IMR-90 (cell line): ENCODE data around the gene ZFYVE26. TPM values are rescaled to one million over a fixed set of nuclear protein-coding genes. Genes with fewer than 3 reads are reported as not detected.

Experiments used
- ATAC-seq: fragments of 200-7000 bp; cut with Tn5 transposase; 2 replicates; pipeline ENCODE4 v1.9.1; 2020; ENCODE audit warnings: low read depth, mild to moderate bottlenecking, moderate library complexity
- BruUV-seq: library from RNA; stranded (reverse); fragments of 400-500 nt; replicated peaks from 2 replicates; lab custom pipeline; 2021; lab: Mats Ljungman, UMichigan
- CTCF ChIA-PET: fragments of 300-600 bp; formaldehyde crosslinking; extraction: SDS; loops from one replicate; lab custom pipeline; 2021; ENCODE audit warnings: antibody characterized with exemption; lab: Yijun Ruan, JAX
- POLR2A ChIA-PET: fragments of 300-600 bp; sonication (Branson Sonifier 250); formaldehyde crosslinking; loops from one replicate; lab custom pipeline; 2022; ENCODE audit warnings: antibody characterized with exemption; ENCODE audit not compliant: unreplicated experiment; lab: Charles Lee
- DNase-seq: peaks from one replicate; pipeline ENCODE4 v3.0.0; 2013
- H2AFZ ChIP-seq: replicated peaks from 2 replicates; pipeline ENCODE3; 2013; ENCODE audit warnings: low read length, mild to moderate bottlenecking; ENCODE audit not compliant: poor library complexity
- H2AK5ac ChIP-seq: 2 replicates; pipeline ENCODE4 v1.6.1; 2013; ENCODE audit warnings: low read depth, low read length, inconsistent platforms
- H2AK9ac ChIP-seq: replicated peaks from 2 replicates; pipeline ENCODE3; 2013; ENCODE audit warnings: mild to moderate bottlenecking, low read depth, low read length, moderate library complexity; ENCODE audit not compliant: poor library complexity
- H2BK120ac ChIP-seq: 2 replicates; pipeline ENCODE4 v1.6.1; 2013; ENCODE audit warnings: low read depth, low read length, inconsistent platforms
- H2BK15ac ChIP-seq: 3 replicates; pipeline ENCODE4 v1.6.1; 2013; ENCODE audit warnings: low read depth, low read length, inconsistent platforms
- H2BK20ac ChIP-seq: 2 replicates; pipeline ENCODE4 v1.6.1; 2013; ENCODE audit warnings: low read depth, mild to moderate bottlenecking, inconsistent platforms, low read length, moderate library complexity
- H2BK5ac ChIP-seq: 2 replicates; pipeline ENCODE4 v1.6.1; 2013; ENCODE audit warnings: mild to moderate bottlenecking, low read depth, low read length, inconsistent platforms; ENCODE audit not compliant: poor library complexity, severe bottlenecking
- H3K14ac ChIP-seq: replicated peaks from 2 replicates; pipeline ENCODE4 v1.6.1; 2013; ENCODE audit warnings: low read depth, low read length, inconsistent platforms
- H3K18ac ChIP-seq: 2 replicates; pipeline ENCODE4 v1.6.1; 2013; ENCODE audit warnings: low read depth, low read length, control low read depth
- H3K23ac ChIP-seq: 2 replicates; pipeline ENCODE4 v1.6.1; 2013; ENCODE audit warnings: low read depth, low read length, inconsistent platforms
- H3K27ac ChIP-seq: 2 replicates; pipeline ENCODE4 v1.5.1; 2013; ENCODE audit warnings: mild to moderate bottlenecking, control low read depth, low read length; ENCODE audit not compliant: insufficient read depth
- H3K27me3 ChIP-seq: 2 replicates; pipeline ENCODE4 v1.6.1; 2013; ENCODE audit warnings: low read length; ENCODE audit not compliant: control insufficient read depth, insufficient read depth
- H3K36me3 ChIP-seq: 2 replicates; pipeline ENCODE4 v1.6.1; 2013; ENCODE audit warnings: low read length, mixed read lengths; ENCODE audit not compliant: control insufficient read depth, insufficient read depth
- H3K4ac ChIP-seq: 2 replicates; pipeline ENCODE4 v1.6.1; 2013; ENCODE audit warnings: low read depth, low read length, inconsistent platforms
- H3K4me1 ChIP-seq: 2 replicates; pipeline ENCODE4 v1.6.1; 2013; ENCODE audit warnings: low read length, mixed read lengths; ENCODE audit not compliant: control insufficient read depth, insufficient read depth
- H3K4me2 ChIP-seq: 2 replicates; pipeline ENCODE4 v1.6.1; 2013; ENCODE audit warnings: low read depth, mild to moderate bottlenecking, control low read depth, low read length, moderate library complexity
- H3K4me3 ChIP-seq: 2 replicates; pipeline ENCODE4 v1.5.1; 2013; ENCODE audit warnings: low read depth, mild to moderate bottlenecking, control low read depth, low read length, moderate library complexity; ENCODE audit not compliant: insufficient read depth
- H3K56ac ChIP-seq: 2 replicates; pipeline ENCODE4 v1.6.1; 2013; ENCODE audit warnings: low read length, inconsistent platforms; ENCODE audit not compliant: insufficient read depth; ENCODE audit errors: extremely low read depth
- H3K79me1 ChIP-seq, 2 experiments: 2 replicates each; pipeline ENCODE4 v1.6.1; 2013; ENCODE audit warnings: low read length in 2 of 2, inconsistent platforms in 1 of 2, low read depth in 1 of 2
- H3K9ac ChIP-seq: 2 replicates; pipeline ENCODE4 v1.6.1; 2013; ENCODE audit warnings: low read depth, low read length, control low read depth
- H3K9me1 ChIP-seq: 2 replicates; pipeline ENCODE4 v1.6.1; 2013; ENCODE audit warnings: low read length, inconsistent platforms; ENCODE audit not compliant: insufficient read depth
- H3K9me3 ChIP-seq: 2 replicates; pipeline ENCODE4 v1.6.1; 2013; ENCODE audit warnings: low read length; ENCODE audit not compliant: control insufficient read depth, insufficient read depth
- H4K20me1 ChIP-seq: 2 replicates; pipeline ENCODE4 v1.6.1; 2013; ENCODE audit warnings: low read length, inconsistent platforms; ENCODE audit not compliant: insufficient read depth
- H4K5ac ChIP-seq: 2 replicates; pipeline ENCODE4 v1.6.1; 2013; ENCODE audit warnings: mild to moderate bottlenecking, low read depth, low read length, control low read depth
- H4K8ac ChIP-seq, 2 experiments: 2 replicates each; pipeline ENCODE4 v1.6.1; 2013; ENCODE audit warnings: low read depth in 2 of 2, low read length in 2 of 2, control low read depth in 1 of 2, inconsistent platforms in 1 of 2
- H4K91ac ChIP-seq: 2 replicates; pipeline ENCODE4 v1.6.1; 2013; ENCODE audit warnings: low read depth, low read length, inconsistent platforms; ENCODE audit not compliant: insufficient read depth
- BHLHE40 ChIP-seq: fragments of 150-350 bp; IDR thresholded peaks from 2 replicates; pipeline ENCODE4 v1.6.1; 2016; ENCODE audit warnings: mild to moderate bottlenecking, low read depth, low read length
- CEBPB ChIP-seq: IDR thresholded peaks from 2 replicates; pipeline ENCODE4 v1.6.1; 2012; ENCODE audit warnings: low read depth, low read length, improper control_type of control experiment
- CHD1 ChIP-seq: IDR thresholded peaks from 2 replicates; pipeline ENCODE4 v1.6.1; 2012; ENCODE audit warnings: low read depth, low read length, improper control_type of control experiment
- FOS ChIP-seq: fragments of 150-350 bp; IDR thresholded peaks from 2 replicates; pipeline ENCODE4 v1.6.1; 2016; ENCODE audit warnings: low read depth, low read length
- MAFK ChIP-seq: IDR thresholded peaks from 2 replicates; pipeline ENCODE4 v1.6.1; 2012; ENCODE audit warnings: low read depth, low read length, improper control_type of control experiment
- MAZ ChIP-seq: IDR thresholded peaks from 2 replicates; pipeline ENCODE4 v1.6.1; 2012; ENCODE audit warnings: low read depth, mild to moderate bottlenecking, low read length, improper control_type of control experiment, moderate library complexity, borderline replicate concordance
- RCOR1 ChIP-seq: IDR thresholded peaks from 2 replicates; pipeline ENCODE4 v1.6.1; 2012; ENCODE audit warnings: mild to moderate bottlenecking, low read length, improper control_type of control experiment; ENCODE audit not compliant: insufficient replicate concordance
- RFX5 ChIP-seq: IDR thresholded peaks from 2 replicates; pipeline ENCODE4 v1.8.0; 2012; ENCODE audit warnings: low read depth, mild to moderate bottlenecking, low read length, moderate library complexity
- SMC3 ChIP-seq: fragments of 150-350 bp; IDR thresholded peaks from 2 replicates; pipeline ENCODE4 v1.6.1; 2016; ENCODE audit warnings: low read depth, mild to moderate bottlenecking, antibody characterized with exemption, low read length, moderate library complexity
- WGBS, 2 experiments: methylation state at CpG; one replicate each; pipeline versions ENCODE4 v1.1.5 to v1.1.7; 2013; ENCODE audit warnings: missing lambda C conversion rate in 2 of 2; ENCODE audit not compliant: insufficient read length in 1 of 2; ENCODE audit errors: extremely low coverage in 2 of 2; 5-methylcytosine and 5-hydroxymethylcytosine counted together
- dilution Hi-C: fragments of 300-500 bp; cut with HindIII; formaldehyde crosslinking; loops from one replicate; pipeline ENCODE4 v1.14.3; 2018; ENCODE audit warnings: low sequenced_read_pairs; ENCODE audit not compliant: unreplicated experiment
- in situ Hi-C: fragments of 300-500 bp; cut with MboI; formaldehyde crosslinking; loops from 3 replicates; pipeline ENCODE4 v1.14.3; 2019; ENCODE audit warnings: low sequenced_read_pairs, inconsistent platforms, mixed read lengths
- intact Hi-C: fragments of 100-400 bp; cut with micrococcal nuclease; formaldehyde crosslinking; loops from 2 replicates; pipeline ENCODE4 v1.10.0; 2022
- polyA plus RNA-seq, 3 experiments: library from polyadenylated mRNA; depleted of rRNA; stranded (reverse); fragments of >200 nt; gene quantifications; 2 replicates each; pipeline ENCODE4 v1.2.3, GENCODE V29; 2012; ENCODE audit warnings: low replicate concordance in 1 of 3
- total RNA-seq: library from RNA; depleted of rRNA; stranded (reverse); fragments of >200 nt; gene quantifications from 2 replicates; pipeline ENCODE4 v1.2.3, GENCODE V29; 2012
- TF ChIP-seq, protein P1 (sequence below): fragments of 150-350 bp; IDR thresholded peaks from 2 replicates; pipeline ENCODE4 v1.6.1; 2016; ENCODE audit warnings: low read depth, mild to moderate bottlenecking, low read length, moderate library complexity, borderline replicate concordance

ZFYVE26 gene
- total and polyA plus RNA-seq, 2 of the 4 experiments (the other 2 are of a cell fraction): 6.0 to 11.1 TPM

DNA sequence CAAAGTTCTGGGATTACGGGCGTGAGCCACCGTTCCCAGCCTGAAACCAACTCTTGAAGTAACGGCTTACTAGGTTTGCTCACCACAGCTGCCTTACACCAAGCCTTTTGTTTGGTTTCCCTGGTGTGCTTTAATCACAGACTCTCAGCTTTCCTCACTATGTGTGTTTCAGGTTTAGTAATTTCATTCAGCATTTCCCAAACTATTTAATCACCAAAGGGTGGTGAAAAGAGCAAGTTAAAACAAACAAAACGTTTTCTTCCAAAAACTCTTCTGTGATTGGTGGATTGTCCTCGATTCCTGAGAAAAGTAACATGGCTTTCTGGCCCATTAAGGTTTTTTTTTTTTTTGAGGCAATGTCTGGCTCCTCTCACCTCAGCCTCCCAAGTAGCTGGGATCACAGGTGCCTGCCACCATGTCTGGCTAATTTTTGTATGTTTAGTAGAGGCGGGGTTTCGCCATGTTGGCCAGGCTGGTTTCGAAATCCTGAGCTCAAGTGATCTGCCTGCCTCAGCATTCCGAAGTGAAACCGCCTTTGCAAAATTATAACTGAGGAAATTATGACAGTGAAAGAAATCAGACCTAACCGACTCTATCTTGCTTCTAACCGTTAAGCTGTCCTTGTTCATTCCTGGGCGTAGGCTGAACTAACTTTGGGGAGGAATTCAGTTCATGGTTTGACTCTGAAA is 1.5 kb upstream of the ZFYVE26 start:
- peaks cover 6 to 35% of the 10 kb centered on the region in 2 experiments for H3K79me1 ChIP-seq
- no peaks in the 10 kb centered on the region for H4K20me1 ChIP-seq
- DNase-seq (no peak), ATAC-seq (no peak)
- no peak overlapping the region for H2BK20ac ChIP-seq
- CTCF ChIA-PET: no interaction called here
- no peak overlapping the region for H3K27ac ChIP-seq
- H2AK5ac ChIP-seq: no peak overlapping the region
- H3K18ac ChIP-seq: no peak overlapping the region
- H3K9me3 ChIP-seq: no peaks in the 10 kb centered on the region
- POLR2A ChIA-PET: no interaction called here
- no peaks in the 10 kb centered on the region for H3K36me3 ChIP-seq
- TF ChIP-seq, protein P1, sequence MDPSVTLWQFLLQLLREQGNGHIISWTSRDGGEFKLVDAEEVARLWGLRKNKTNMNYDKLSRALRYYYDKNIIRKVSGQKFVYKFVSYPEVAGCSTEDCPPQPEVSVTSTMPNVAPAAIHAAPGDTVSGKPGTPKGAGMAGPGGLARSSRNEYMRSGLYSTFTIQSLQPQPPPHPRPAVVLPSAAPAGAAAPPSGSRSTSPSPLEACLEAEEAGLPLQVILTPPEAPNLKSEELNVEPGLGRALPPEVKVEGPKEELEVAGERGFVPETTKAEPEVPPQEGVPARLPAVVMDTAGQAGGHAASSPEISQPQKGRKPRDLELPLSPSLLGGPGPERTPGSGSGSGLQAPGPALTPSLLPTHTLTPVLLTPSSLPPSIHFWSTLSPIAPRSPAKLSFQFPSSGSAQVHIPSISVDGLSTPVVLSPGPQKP: no peak
- TF ChIP-seq FOS (no peak), CHD1 (no peak), CEBPB (no peak), BHLHE40 (no peak), RCOR1 (no peak), SMC3 (no peak), MAZ (no peak), RFX5 (no peak), MAFK (no peak)
- no peak overlapping the region for H4K5ac ChIP-seq
- no peak overlapping the region for H3K56ac ChIP-seq
- H2BK5ac ChIP-seq: no peak overlapping the region
- no peak overlapping the region for H3K4ac ChIP-seq
- H3K4me1 ChIP-seq: peaks cover 2% of the 10 kb centered on the region; the same call in 1 of the 2 replicates
- H2BK15ac ChIP-seq: no peak overlapping the region
- no peaks in the 10 kb centered on the region for H3K27me3 ChIP-seq
- no peak overlapping the region for H4K91ac ChIP-seq
- no TSS peak for BruUV-seq
- in situ Hi-C loops: no loop called here
- no peak overlapping the region for H3K23ac ChIP-seq
- H4K8ac ChIP-seq: no peak overlapping the region
- H3K9me1 ChIP-seq: peaks cover 3% of the 10 kb centered on the region; the same call in 1 of the 2 replicates
- no peak overlapping the region for H2AFZ ChIP-seq
- H3K4me2 ChIP-seq: no peak overlapping the region
- intact Hi-C loops: no loop called here
- no peak overlapping the region for H2AK9ac ChIP-seq
- dilution Hi-C loops: no loop called here
- no peak overlapping the region for H2BK120ac ChIP-seq
- no peak overlapping the region for H3K14ac ChIP-seq
- WGBS, 2 experiments: 89% methylated on average over 5 of the region's 14 CpGs; no CpG with 5 or more reads in 1 of the 2 experiments
- no peak overlapping the region for H3K9ac ChIP-seq
- no peak overlapping the region for H3K4me3 ChIP-seq
